DOHH2 (cell line): ENCODE measurements around the gene ARHGEF26.

Experiments
- H3F3A ChIP-seq: fragments of 200-600 bp; sonication (generic), shearing (Covaris generic); 2 replicates; pipeline ENCODE4 v1.6.0; 2016; ENCODE audit warnings: antibody characterized with exemption, mild to moderate bottlenecking; ENCODE audit not compliant: control insufficient read depth, insufficient read depth
- H3K27ac ChIP-seq: fragments of 200-600 bp; sonication (generic); 2 replicates; pipeline ENCODE4 v1.5.1; 2014; ENCODE audit warnings: low read depth, mild to moderate bottlenecking, low read length, moderate library complexity
- H3K27me3 ChIP-seq: fragments of 200-600 bp; sonication (generic); 2 replicates; pipeline ENCODE4 v1.6.1; 2014; ENCODE audit warnings: mild to moderate bottlenecking, low read length, mixed read lengths; ENCODE audit not compliant: control insufficient read depth
- H3K36me3 ChIP-seq: fragments of 200-600 bp; sonication (generic); 2 replicates; pipeline ENCODE4 v1.6.1; 2014; ENCODE audit warnings: mild to moderate bottlenecking, low read length, moderate library complexity, mixed read lengths; ENCODE audit not compliant: control insufficient read depth
- H3K4me1 ChIP-seq: fragments of 200-600 bp; sonication (generic); 2 replicates; pipeline ENCODE4 v1.6.1; 2014; ENCODE audit warnings: mild to moderate bottlenecking, low read length, mixed read lengths; ENCODE audit not compliant: control insufficient read depth
- H3K4me2 ChIP-seq: fragments of 200-600 bp; sonication (generic); 2 replicates; pipeline ENCODE4 v1.6.0; 2014; ENCODE audit warnings: mild to moderate bottlenecking, low read length, moderate library complexity
- H3K4me3 ChIP-seq: fragments of 200-600 bp; sonication (generic); 2 replicates; pipeline ENCODE4 v1.5.1; 2014; ENCODE audit warnings: mild to moderate bottlenecking, low read length, mixed read lengths
- H3K79me2 ChIP-seq: fragments of 200-600 bp; sonication (generic); 2 replicates; pipeline ENCODE4 v1.6.1; 2014; ENCODE audit warnings: mild to moderate bottlenecking, low read length, mixed read lengths; ENCODE audit not compliant: control insufficient read depth
- H3K9me2 ChIP-seq: fragments of 200-600 bp; sonication (generic); replicated peaks from 2 replicates; pipeline ENCODE4 v1.6.1; 2014; ENCODE audit warnings: mild to moderate bottlenecking, low read length, mixed read lengths; ENCODE audit not compliant: control insufficient read depth
- H3K9me3 ChIP-seq: fragments of 200-600 bp; sonication (generic); 2 replicates; pipeline ENCODE4 v1.6.1; 2014; ENCODE audit warnings: antibody characterized with exemption, low read length, mixed read lengths; ENCODE audit not compliant: control insufficient read depth, insufficient read depth
- H4K20me1 ChIP-seq: fragments of 200-600 bp; sonication (generic); 2 replicates; pipeline ENCODE4 v1.6.0; 2014; ENCODE audit warnings: low read depth, mild to moderate bottlenecking, antibody characterized with exemption, low read length, moderate library complexity; ENCODE audit not compliant: control insufficient read depth, insufficient read depth
- CTCF ChIP-seq: fragments of 200-600 bp; sonication (generic); IDR thresholded peaks from one replicate; pipeline ENCODE4 v1.5.1; 2014; ENCODE audit warnings: antibody characterized with exemption, mild to moderate bottlenecking, low read depth, low read length; ENCODE audit not compliant: poor library complexity, severe bottlenecking
- EZH2phosphoT487 ChIP-seq: fragments of 200-600 bp; sonication (generic); IDR thresholded peaks from 2 replicates; pipeline ENCODE4 v1.6.1; 2017; ENCODE audit warnings: borderline replicate concordance, mild to moderate bottlenecking, antibody characterized with exemption, low read length, moderate library complexity, mixed read lengths

Gene ARHGEF26

GRCh38 chr3:154197751-154198150 is 76.6 kb downstream of the ARHGEF26 start:
- no peaks in the 10 kb centered on the region for H3K9me2 ChIP-seq
- no peaks in the 10 kb centered on the region for H3K27me3 ChIP-seq
- no peaks in the 10 kb centered on the region for H3K4me1 ChIP-seq
- H3K4me2 ChIP-seq: no peak overlapping the region
- no peaks in the 10 kb centered on the region for H4K20me1 ChIP-seq
- no peaks in the 10 kb centered on the region for H3K79me2 ChIP-seq
- TF ChIP-seq EZH2phosphoT487 (no peak), CTCF (no peak)
- no peaks in the 10 kb centered on the region for H3F3A ChIP-seq
- H3K36me3 ChIP-seq: no peaks in the 10 kb centered on the region
- H3K9me3 ChIP-seq: no peaks in the 10 kb centered on the region
- H3K27ac ChIP-seq: no peak overlapping the region
- H3K4me3 ChIP-seq: no peak overlapping the region

GRCh38 chr3:154209499-154209898 is 88.3 kb downstream of the ARHGEF26 start:
- TF ChIP-seq EZH2phosphoT487 (no peak), CTCF (no peak)
- no peaks in the 10 kb centered on the region for H3F3A ChIP-seq
- no peak overlapping the region for H3K4me3 ChIP-seq
- H4K20me1 ChIP-seq: no peaks in the 10 kb centered on the region
- H3K4me1 ChIP-seq: no peaks in the 10 kb centered on the region
- H3K36me3 ChIP-seq: no peaks in the 10 kb centered on the region
- H3K27me3 ChIP-seq: no peaks in the 10 kb centered on the region
- H3K79me2 ChIP-seq: no peaks in the 10 kb centered on the region
- H3K27ac ChIP-seq: no peak overlapping the region
- no peaks in the 10 kb centered on the region for H3K9me2 ChIP-seq
- no peaks in the 10 kb centered on the region for H3K9me3 ChIP-seq
- H3K4me2 ChIP-seq: no peak overlapping the region

- no peaks in the 10 kb centered on the region for H3K36me3 ChIP-seq
- no peaks in the 10 kb centered on the region for H3K79me2 ChIP-seq
- no peaks in the 10 kb centered on the region for H3K9me3 ChIP-seq
- H3K27ac ChIP-seq: no peak overlapping the region
- TF ChIP-seq CTCF (no peak), EZH2phosphoT487 (no peak)
- no peak overlapping the region for H3K4me2 ChIP-seq
- H3K4me1 ChIP-seq: no peaks in the 10 kb centered on the region
- no peaks in the 10 kb centered on the region for H3F3A ChIP-seq
- H3K27me3 ChIP-seq: no peaks in the 10 kb centered on the region
- no peaks in the 10 kb centered on the region for H4K20me1 ChIP-seq
- H3K9me2 ChIP-seq: no peaks in the 10 kb centered on the region
- no peak overlapping the region for H3K4me3 ChIP-seq
These were observed 89.8 kb downstream of the ARHGEF26 start for GRCh38 chr3:154210986-154211385.

GRCh38 chr3:154214306-154214705 is 93.1 kb downstream of the ARHGEF26 start:
- no peak overlapping the region for H3K27ac ChIP-seq
- H3K4me1 ChIP-seq: no peaks in the 10 kb centered on the region
- H3K27me3 ChIP-seq: no peaks in the 10 kb centered on the region
- no peaks in the 10 kb centered on the region for H3F3A ChIP-seq
- no peak overlapping the region for H3K4me2 ChIP-seq
- H4K20me1 ChIP-seq: no peaks in the 10 kb centered on the region
- no peaks in the 10 kb centered on the region for H3K79me2 ChIP-seq
- no peaks in the 10 kb centered on the region for H3K36me3 ChIP-seq
- no peak for TF ChIP-seq EZH2phosphoT487
- no peak for TF ChIP-seq CTCF
- no peak overlapping the region for H3K4me3 ChIP-seq
- H3K9me2 ChIP-seq: no peaks in the 10 kb centered on the region
- no peaks in the 10 kb centered on the region for H3K9me3 ChIP-seq
